ENCODE results near the gene DCTN3.

DCTN3 gene

GRCh38 chr9:34588671-34589635 lies 31.3 kb downstream of the DCTN3 start:
- no peak for DNase-seq

- DNase-seq: no peak
Observed at GRCh38 chr9:34587271-34587670, 33.0 kb downstream of the DCTN3 start.

GRCh38 chr9:34585946-34586669 lies 34.2 kb downstream of the DCTN3 start:
- no peak for DNase-seq

- no peak for DNase-seq
Observed at GRCh38 chr9:34584970-34585369, 35.3 kb downstream of the DCTN3 start.

- DNase-seq: no peak
Observed at GRCh38 chr9:34582787-34583186, 37.5 kb downstream of the DCTN3 start.

GRCh38 chr9:34581318-34581717 lies 39.0 kb downstream of the DCTN3 start:
- no peak for DNase-seq

GRCh38 chr9:34580358-34580757 lies 39.9 kb downstream of the DCTN3 start:
- no peak for DNase-seq

- no peak for DNase-seq
Observed at GRCh38 chr9:34579808-34580163, 40.5 kb downstream of the DCTN3 start.

GRCh38 chr9:34579104-34579807 lies 41.0 kb downstream of the DCTN3 start:
- peak; percentile 35 for DNase-seq

- DNase-seq: no peak
Observed at GRCh38 chr9:34578241-34579103, 41.8 kb downstream of the DCTN3 start.

GRCh38 chr9:34577400-34578240 lies 42.7 kb downstream of the DCTN3 start:
- DNase-seq: no peak

GRCh38 chr9:34576597-34577399 lies 43.5 kb downstream of the DCTN3 start:
- no peak for DNase-seq

- DNase-seq: no peak
Observed at GRCh38 chr9:34575862-34576596, 44.3 kb downstream of the DCTN3 start.

GRCh38 chr9:34575241-34575640 lies 45.1 kb downstream of the DCTN3 start:
- no peak for DNase-seq

- DNase-seq: no peak
Observed at GRCh38 chr9:34574571-34574970, 45.7 kb downstream of the DCTN3 start.

- no peak for DNase-seq
Observed at GRCh38 chr9:34573599-34574325, 46.5 kb downstream of the DCTN3 start.

GRCh38 chr9:34572628-34573027 lies 47.7 kb downstream of the DCTN3 start:
- no peak for DNase-seq

- DNase-seq: no peak
Observed at GRCh38 chr9:34572092-34572491, 48.2 kb downstream of the DCTN3 start.

GRCh38 chr9:34571481-34571810 lies 48.8 kb downstream of the DCTN3 start:
- no peak for DNase-seq
